Measurements from ENCODE around the gene LRP1.

Gene LRP1

DNA sequence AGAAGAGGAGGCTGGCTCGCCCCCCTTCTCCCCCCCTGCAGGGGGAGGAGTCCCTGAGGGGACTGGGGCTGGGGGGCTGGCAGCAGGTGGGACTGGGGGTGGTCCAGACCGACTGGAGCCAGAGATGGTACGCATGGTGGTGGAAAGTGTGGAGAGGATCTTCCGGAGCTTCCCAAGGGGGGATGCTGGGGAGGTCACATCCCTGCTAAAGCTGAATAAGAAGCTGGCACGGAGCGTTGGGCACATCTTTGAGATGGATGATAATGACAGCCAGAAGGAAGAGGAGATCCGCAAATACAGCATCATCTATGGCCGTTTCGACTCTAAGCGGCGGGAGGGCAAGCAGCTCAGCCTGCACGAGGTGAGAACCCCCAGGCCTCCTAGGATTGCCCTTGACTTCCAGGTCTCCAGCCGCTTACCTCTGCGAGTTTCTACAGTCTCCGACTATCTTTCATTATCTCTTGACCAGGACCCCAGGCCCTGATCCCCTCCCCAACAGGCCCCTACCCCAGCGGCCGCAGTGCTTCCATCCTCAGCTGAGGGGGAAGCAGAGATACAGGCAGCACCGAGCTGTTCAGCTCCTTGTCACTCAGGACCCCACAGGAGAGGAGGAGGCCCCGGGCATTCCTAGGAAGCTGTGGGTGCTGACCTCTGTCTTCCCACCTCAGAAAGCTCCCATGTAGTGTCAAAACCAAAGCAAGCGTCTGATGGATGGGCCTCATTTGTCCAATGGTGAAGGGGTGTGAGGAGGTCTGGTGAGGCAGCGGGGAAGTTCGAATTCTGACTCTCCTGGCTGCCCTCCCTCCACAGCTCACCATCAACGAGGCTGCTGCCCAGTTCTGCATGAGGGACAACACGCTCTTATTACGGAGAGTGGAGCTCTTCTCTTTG, 36.4 kb upstream of the LRP1 start:
- H3K4me1 ChIP-seq (ENCODE audit: insufficient read depth, low read length, poor library complexity, severe bottlenecking): peaks cover 12% of the 10 kb centered on the region
- no peaks in the 10 kb centered on the region for H3K9me3 ChIP-seq (ENCODE audit: insufficient read depth, low read depth, low read length)
- peaks cover 3% of the 10 kb centered on the region; the same call in 1 of the 2 replicates for H3F3A ChIP-seq (ENCODE audit: low read depth)
- no peak overlapping the region for H2AFZ ChIP-seq (ENCODE audit: low read length)
- H3K9me2 ChIP-seq (replicated peaks; ENCODE audit: low read depth, low read length): no peaks in the 10 kb centered on the region
- peaks cover 5% of the 10 kb centered on the region; the same call in 1 of the 2 replicates for H3K36me3 ChIP-seq (ENCODE audit: insufficient read depth, low read length)
- H3K4me3 ChIP-seq (ENCODE audit: low read length, poor library complexity, severe bottlenecking): no peak overlapping the region
- no peak overlapping the region for H3K9ac ChIP-seq (ENCODE audit: low read depth, low read length, poor library complexity, severe bottlenecking)
- H3K27me3 ChIP-seq (ENCODE audit: insufficient read depth, low read length, poor library complexity, severe bottlenecking): no peaks in the 10 kb centered on the region
- peaks cover 10% of the 10 kb centered on the region for H4K20me1 ChIP-seq (ENCODE audit: insufficient read depth, low read length, poor library complexity, severe bottlenecking)
- no peak overlapping the region for H3K4me2 ChIP-seq (ENCODE audit: low read depth, low read length, poor library complexity, severe bottlenecking)
- TF ChIP-seq, protein P1, sequence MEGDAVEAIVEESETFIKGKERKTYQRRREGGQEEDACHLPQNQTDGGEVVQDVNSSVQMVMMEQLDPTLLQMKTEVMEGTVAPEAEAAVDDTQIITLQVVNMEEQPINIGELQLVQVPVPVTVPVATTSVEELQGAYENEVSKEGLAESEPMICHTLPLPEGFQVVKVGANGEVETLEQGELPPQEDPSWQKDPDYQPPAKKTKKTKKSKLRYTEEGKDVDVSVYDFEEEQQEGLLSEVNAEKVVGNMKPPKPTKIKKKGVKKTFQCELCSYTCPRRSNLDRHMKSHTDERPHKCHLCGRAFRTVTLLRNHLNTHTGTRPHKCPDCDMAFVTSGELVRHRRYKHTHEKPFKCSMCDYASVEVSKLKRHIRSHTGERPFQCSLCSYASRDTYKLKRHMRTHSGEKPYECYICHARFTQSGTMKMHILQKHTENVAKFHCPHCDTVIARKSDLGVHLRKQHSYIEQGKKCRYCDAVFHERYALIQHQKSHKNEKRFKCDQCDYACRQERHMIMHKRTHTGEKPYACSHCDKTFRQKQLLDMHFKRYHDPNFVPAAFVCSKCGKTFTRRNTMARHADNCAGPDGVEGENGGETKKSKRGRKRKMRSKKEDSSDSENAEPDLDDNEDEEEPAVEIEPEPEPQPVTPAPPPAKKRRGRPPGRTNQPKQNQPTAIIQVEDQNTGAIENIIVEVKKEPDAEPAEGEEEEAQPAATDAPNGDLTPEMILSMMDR (conservative IDR thresholded peaks at IDR 0.05; ENCODE audit: low read length): no peak
- no peak for TF ChIP-seq EZH2phosphoT487 (IDR thresholded peaks at IDR 0.05; ENCODE audit: borderline replicate concordance)
- peaks cover 24% of the 10 kb centered on the region for H3K79me2 ChIP-seq (ENCODE audit: insufficient read depth, low read length)

DNA sequence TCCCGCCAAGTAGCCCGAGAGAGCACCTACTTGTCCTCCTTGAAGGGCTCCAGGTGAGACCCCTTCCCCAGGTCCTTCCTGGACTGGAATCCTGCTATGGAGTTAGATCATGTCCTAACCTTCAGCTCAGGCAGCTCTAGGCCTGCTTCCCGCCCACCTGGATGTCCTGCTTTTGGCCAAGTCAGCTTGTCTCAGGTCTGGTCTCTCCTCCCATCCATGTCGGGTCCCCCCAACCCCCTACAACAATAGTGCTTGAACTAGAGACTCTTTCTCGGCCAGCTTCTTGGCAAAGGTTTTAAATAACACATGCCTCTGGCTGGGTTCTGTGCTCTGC, 35.8 kb upstream of the LRP1 start:
- TF ChIP-seq, protein P1 (conservative IDR thresholded peaks at IDR 0.05; ENCODE audit: low read length): no peak
- no peak for TF ChIP-seq EZH2phosphoT487 (IDR thresholded peaks at IDR 0.05; ENCODE audit: borderline replicate concordance)
- Histone ChIP-seq H3K9me3 (ENCODE audit: insufficient read depth, low read depth, low read length) (no peaks in the 10 kb centered on the region), H3K4me3 (ENCODE audit: low read length, poor library complexity, severe bottlenecking) (no peak overlapping the region), H3K36me3 (ENCODE audit: insufficient read depth, low read length) (peaks cover 5% of the 10 kb centered on the region; the same call in 1 of the 2 replicates), H4K20me1 (ENCODE audit: insufficient read depth, low read length, poor library complexity, severe bottlenecking) (peaks cover 10% of the 10 kb centered on the region), H3K27me3 (ENCODE audit: insufficient read depth, low read length, poor library complexity, severe bottlenecking) (no peaks in the 10 kb centered on the region), H3K9ac (ENCODE audit: low read depth, low read length, poor library complexity, severe bottlenecking) (no peak overlapping the region), H3K4me2 (ENCODE audit: low read depth, low read length, poor library complexity, severe bottlenecking) (no peak overlapping the region), H3K9me2 (replicated peaks; ENCODE audit: low read depth, low read length) (no peaks in the 10 kb centered on the region), H2AFZ (ENCODE audit: low read length) (no peak overlapping the region), H3K79me2 (ENCODE audit: insufficient read depth, low read length) (peaks cover 24% of the 10 kb centered on the region), H3K4me1 (ENCODE audit: insufficient read depth, low read length, poor library complexity, severe bottlenecking) (peaks cover 12% of the 10 kb centered on the region), H3F3A (ENCODE audit: low read depth) (peaks cover 3% of the 10 kb centered on the region; the same call in 1 of the 2 replicates)

DNA sequence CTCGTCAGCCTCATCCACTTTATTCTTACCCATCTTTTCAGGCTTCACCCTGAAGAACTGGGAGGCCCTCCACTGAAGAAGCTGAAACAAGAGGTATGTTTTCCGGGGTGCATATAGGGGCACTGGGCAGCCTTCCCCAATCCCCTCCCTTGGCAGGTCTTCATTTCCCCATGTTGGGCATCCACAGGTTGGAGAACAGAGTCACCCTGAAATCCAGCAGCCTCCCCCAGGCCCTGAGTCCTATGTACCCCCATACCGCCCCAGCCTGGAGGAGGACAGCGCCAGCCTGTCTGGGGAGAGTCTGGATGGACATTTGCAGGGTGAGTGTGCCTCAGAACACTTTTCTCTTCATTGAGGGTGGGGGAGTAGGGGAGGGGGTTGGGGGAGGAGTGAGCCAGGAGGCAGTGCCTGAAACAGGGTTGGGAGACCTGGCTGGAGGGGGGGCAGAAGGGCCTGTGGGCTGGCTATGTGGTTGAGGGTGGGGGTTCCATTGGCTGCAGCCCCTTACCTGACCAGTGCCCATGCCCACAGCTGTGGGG, 35.3 kb upstream of the LRP1 start:
- no peak for TF ChIP-seq EZH2phosphoT487 (IDR thresholded peaks at IDR 0.05; ENCODE audit: borderline replicate concordance)
- TF ChIP-seq, protein P1 (conservative IDR thresholded peaks at IDR 0.05; ENCODE audit: low read length): no peak
- Histone ChIP-seq H4K20me1 (ENCODE audit: insufficient read depth, low read length, poor library complexity, severe bottlenecking) (peaks cover 10% of the 10 kb centered on the region), H3K4me3 (ENCODE audit: low read length, poor library complexity, severe bottlenecking) (no peak overlapping the region), H3K4me1 (ENCODE audit: insufficient read depth, low read length, poor library complexity, severe bottlenecking) (peaks cover 12% of the 10 kb centered on the region), H3K4me2 (ENCODE audit: low read depth, low read length, poor library complexity, severe bottlenecking) (no peak overlapping the region), H3F3A (ENCODE audit: low read depth) (peaks cover 3% of the 10 kb centered on the region; the same call in 1 of the 2 replicates), H3K9me2 (replicated peaks; ENCODE audit: low read depth, low read length) (no peaks in the 10 kb centered on the region), H3K9ac (ENCODE audit: low read depth, low read length, poor library complexity, severe bottlenecking) (no peak overlapping the region), H3K79me2 (ENCODE audit: insufficient read depth, low read length) (peaks cover 24% of the 10 kb centered on the region), H2AFZ (ENCODE audit: low read length) (no peak overlapping the region), H3K9me3 (ENCODE audit: insufficient read depth, low read depth, low read length) (no peaks in the 10 kb centered on the region), H3K27me3 (ENCODE audit: insufficient read depth, low read length, poor library complexity, severe bottlenecking) (no peaks in the 10 kb centered on the region), H3K36me3 (ENCODE audit: insufficient read depth, low read length) (peaks cover 5% of the 10 kb centered on the region; the same call in 1 of the 2 replicates)

All from Loucy (cell line).